ENCODE results near the gene LYPD8.

LYPD8 gene

GRCh38 chr1:248756636-248757035 lies 1.1 kb upstream of the LYPD8 start:
- no peak for DNase-seq

GRCh38 chr1:248756151-248756550 lies 592 bp upstream of the LYPD8 start:
- DNase-seq, result no peak

GRCh38 chr1:248753708-248754280 lies 1.8 kb downstream of the LYPD8 start:
- DNase-seq, result no peak

GRCh38 chr1:248753029-248753594 lies 2.4 kb downstream of the LYPD8 start:
- no peak for DNase-seq

- peak in 1 of 2 donors; percentile 2 for DNase-seq
Measured at GRCh38 chr1:248752161-248753028, 3.2 kb downstream of the LYPD8 start.

GRCh38 chr1:248751635-248752034 lies 3.9 kb downstream of the LYPD8 start:
- no peak for DNase-seq

- no peak for DNase-seq
Measured at GRCh38 chr1:248751142-248751541, 4.4 kb downstream of the LYPD8 start.

- DNase-seq, result no peak
Measured at GRCh38 chr1:248750496-248750895, 5.1 kb downstream of the LYPD8 start.

- DNase-seq, result no peak
Measured at GRCh38 chr1:248748211-248748610, 7.3 kb downstream of the LYPD8 start.

- no peak for DNase-seq
Measured at GRCh38 chr1:248740876-248741275, 14.7 kb downstream of the LYPD8 start.

- DNase-seq, result no peak
Measured at GRCh38 chr1:248739572-248740205, 15.9 kb downstream of the LYPD8 start.

GRCh38 chr1:248737457-248737856 lies 18.1 kb downstream of the LYPD8 start:
- DNase-seq, result no peak

- DNase-seq, result no peak
Measured at GRCh38 chr1:248736977-248737376, 18.6 kb downstream of the LYPD8 start.

- no peak for DNase-seq
Measured at GRCh38 chr1:248733566-248733965, 22.0 kb downstream of the LYPD8 start.

GRCh38 chr1:248730507-248731335 lies 24.8 kb downstream of the LYPD8 start:
- no peak for DNase-seq

- no peak for DNase-seq
Measured at GRCh38 chr1:248714248-248714647, 41.3 kb downstream of the LYPD8 start.

- no peak for DNase-seq
Measured at GRCh38 chr1:248710305-248710900, 45.2 kb downstream of the LYPD8 start.

GRCh38 chr1:248704606-248705005 lies 51.0 kb downstream of the LYPD8 start:
- no peak for DNase-seq

GRCh38 chr1:248703674-248704073 lies 51.9 kb downstream of the LYPD8 start:
- DNase-seq, result no peak

GRCh38 chr1:248702714-248703113 lies 52.8 kb downstream of the LYPD8 start, which contains the start of gene OR14I1:
OR14I1 (minus strand) TSS chr1:248702766.
- DNase-seq, result no peak

GRCh38 chr1:248699099-248699498 lies 56.5 kb downstream of the LYPD8 start:
- no peak for DNase-seq

- no peak for DNase-seq
Measured at GRCh38 chr1:248697907-248698306, 57.7 kb downstream of the LYPD8 start.
